Stomach (tissue), 9 donors: ENCODE measurements around the gene GSTM2. TPM values are rescaled to one million over a fixed set of nuclear protein-coding genes. Genes with fewer than 3 reads are reported as not detected.

Experiments
- DNase-seq, 2 donors: peaks; one replicate each; pipeline versions ENCODE4 v3.0.0 to v3.0.0-alpha.2; 2013 to 2019
- H3K27ac ChIP-seq, 5 donors: fragments of 200-600 bp in 4 of 5; sonication (generic) in 4 of 5; one replicate each; pipeline ENCODE4 v1.5.1; 2013 to 2019; ENCODE audit warnings: mild to moderate bottlenecking in 1 of 5, moderate library complexity in 1 of 5
- H3K27me3 ChIP-seq, 3 donors: fragments of 200-600 bp; sonication (generic); one replicate each; pipeline ENCODE4 v1.5.1; 2017 to 2019; ENCODE audit warnings: mixed run types in 1 of 3
- H3K36me3 ChIP-seq, 4 donors: fragments of 200-600 bp; sonication (generic); 1 replicate in 3 of 4; 2 replicates in 1 of 4; pipeline ENCODE4 v1.5.1; 2016 to 2019
- H3K4me1 ChIP-seq, 4 donors: fragments of 200-600 bp; sonication (generic); one replicate each; pipeline ENCODE4 v1.5.1; 2016 to 2019
- H3K4me3 ChIP-seq, 4 donors: fragments of 200-600 bp; sonication (generic) in 3 of 4; one replicate each; pipeline ENCODE4 v1.5.1; 2016 to 2019; ENCODE audit warnings: mild to moderate bottlenecking in 1 of 4
- H3K9me3 ChIP-seq, 4 donors: fragments of 200-600 bp; sonication (generic); one replicate each; pipeline ENCODE4 v1.5.1; 2016 to 2019
- CTCF ChIP-seq, 7 experiments: fragments of 450-650 bp in 4 of 7; fragments of 200-600 bp in 3 of 7; sonication (generic) in 3 of 7; IDR thresholded peaks; one replicate each; pipeline ENCODE4 v1.5.1; 2016 to 2019; ENCODE audit warnings: antibody characterized with exemption in 7 of 7, control low read depth in 2 of 7, mild to moderate bottlenecking in 1 of 7
- EP300 ChIP-seq: sonication (generic); formaldehyde crosslinking; IDR thresholded peaks from one replicate; pipeline ENCODE4 v1.6.1; 2017; ENCODE audit warnings: antibody characterized with exemption
- POLR2A ChIP-seq, 4 donors: fragments of 450-650 bp; IDR thresholded peaks; one replicate each; pipeline ENCODE4 v1.6.1; 2016; ENCODE audit warnings: antibody characterized with exemption in 4 of 4, control low read depth in 2 of 4, mild to moderate bottlenecking in 1 of 4, moderate library complexity in 1 of 4
- POLR2AphosphoS5 ChIP-seq, 3 donors: sonication (generic); formaldehyde crosslinking; IDR thresholded peaks; one replicate each; pipeline ENCODE4 v1.6.1; 2016; ENCODE audit warnings: antibody characterized with exemption in 3 of 3
- WGBS, 5 donors: extraction: QIAGEN DNeasy Blood & Tissue Kit in 3 of 5; methylation state at CpG; one replicate each; pipeline versions ENCODE4 v1.1.5 to v1.1.7; 2013 to 2018; 5-methylcytosine and 5-hydroxymethylcytosine counted together
- intact Hi-C: fragments of 100-400 bp; cut with DNase I; formaldehyde crosslinking; loops from one replicate; pipeline ENCODE4 v1.15.1; 2023; ENCODE audit warnings: low total_unique reads
- polyA plus RNA-seq, 3 donors: library from polyadenylated mRNA; stranded (reverse); fragments of 200-250 nt; gene quantifications; one replicate each; pipeline ENCODE4 v1.2.3, GENCODE V29; 2013
- total RNA-seq, 5 donors: library from RNA; depleted of rRNA; stranded (reverse); fragments of >200 nt; gene quantifications; one replicate each; pipeline versions ENCODE4 v1.1.0 to v1.2.3, GENCODE V29; 2014 to 2016
- donor health status: healthy with polysubstance abuse.
- donor health status: Bipolar disorder and iron deficiency.
- donor health status: healthy.

The GSTM2 gene
- total and polyA plus RNA-seq, 8 donors: 22.3 to 219 (median 124) TPM

- WGBS, 5 donors: 1% methylated on average over 15 to 54 of the region's 54 CpGs
- TF ChIP-seq POLR2AphosphoS5 (IDR thresholded peaks at IDR 0.05): peak; percentile 42 to 89 (median 70)
- no peak for TF ChIP-seq EP300
- H3K27ac ChIP-seq: peak within 1 kb of the TSS; percentile 76 to 87 (median 80)
- peaks cover 0 to 35% (median 21%) of the 10 kb centered on the region in 4 donors for H3K36me3 ChIP-seq
- no peaks in the 10 kb centered on the region for H3K27me3 ChIP-seq
- H3K4me1 ChIP-seq: peaks cover 12 to 40% (median 20%) of the 10 kb centered on the region in 4 donors
- peak; percentile 88 to 95 for DNase-seq
- intact Hi-C loops: no loop called here
- no peaks in the 10 kb centered on the region for H3K9me3 ChIP-seq
- peak within 1 kb of the TSS; percentile 55 to 79 (median 64) for H3K4me3 ChIP-seq
Measured at GRCh38 chr1:109655615-109656519, 12.0 kb upstream of the GSTM2 start, which contains the start of gene GSTM4. Gene GSTM4, plus strand, starts transcription at chr1:109656099. Its CDS starts 291 bp downstream, at chr1:109656390.

- intact Hi-C loops: no loop called here
- no peak for TF ChIP-seq EP300
- no peak for TF ChIP-seq CTCF (IDR thresholded peaks at IDR 0.05)
- TF ChIP-seq POLR2A (IDR thresholded peaks at IDR 0.05): no peak
- no peak for TF ChIP-seq POLR2AphosphoS5 (IDR thresholded peaks at IDR 0.05)
- peaks cover 0 to 51% (median 33%) of the 10 kb centered on the region in 4 donors for H3K36me3 ChIP-seq
- DNase-seq: no peak
- H3K27ac ChIP-seq: peak overlapping the region in 2 of 5 donors; percentile 78 to 87
- H3K4me3 ChIP-seq: no peak overlapping the region
- peaks cover 12 to 40% (median 20%) of the 10 kb centered on the region in 4 donors for H3K4me1 ChIP-seq
- H3K27me3 ChIP-seq: no peaks in the 10 kb centered on the region
- H3K9me3 ChIP-seq: no peaks in the 10 kb centered on the region
- WGBS, 5 donors: 90 to 95% (median 92%) methylated on average over 4 of the region's 4 CpGs
Measured at GRCh38 chr1:109657395-109657794, 10.5 kb upstream of the GSTM2 start.

GRCh38 chr1:109657970-109658369, 9.9 kb upstream of the GSTM2 start:
- no peak for TF ChIP-seq CTCF (IDR thresholded peaks at IDR 0.05)
- TF ChIP-seq POLR2A (IDR thresholded peaks at IDR 0.05): no peak
- TF ChIP-seq POLR2AphosphoS5 (IDR thresholded peaks at IDR 0.05): no peak
- no peak for TF ChIP-seq EP300
- H3K4me1 ChIP-seq: peaks cover 12 to 40% (median 20%) of the 10 kb centered on the region in 4 donors
- no peak overlapping the region for H3K4me3 ChIP-seq
- no peak overlapping the region for H3K27ac ChIP-seq
- 67 to 83% (median 76%) methylated on average over 7 of the region's 7 CpGs for WGBS, 5 donors
- DNase-seq: no peak
- peaks cover 0 to 55% (median 34%) of the 10 kb centered on the region in 4 donors for H3K36me3 ChIP-seq
- H3K9me3 ChIP-seq: no peaks in the 10 kb centered on the region
- intact Hi-C loops: no loop called here
- no peaks in the 10 kb centered on the region for H3K27me3 ChIP-seq

- Histone ChIP-seq H3K9me3 (no peaks in the 10 kb centered on the region), H3K4me1 (peaks cover 12 to 40% (median 21%) of the 10 kb centered on the region in 4 donors), H3K27me3 (no peaks in the 10 kb centered on the region), H3K4me3 (no peak overlapping the region), H3K27ac (peak overlapping the region in 1 of 5 donors; percentile 54), H3K36me3 (peaks cover 0 to 55% (median 34%) of the 10 kb centered on the region in 4 donors)
- TF ChIP-seq POLR2AphosphoS5 (IDR thresholded peaks at IDR 0.05) (no peak), EP300 (no peak), CTCF (IDR thresholded peaks at IDR 0.05) (no peak), POLR2A (IDR thresholded peaks at IDR 0.05) (no peak)
- intact Hi-C loops: no loop called here
- WGBS, 5 donors: 40 to 52% (median 51%) methylated on average over 2 to 3 of the region's 3 CpGs
- DNase-seq: no peak
Measured at GRCh38 chr1:109658533-109659042, 9.3 kb upstream of the GSTM2 start.
